Neutrophil (primary cell): ENCODE measurements around the gene EPN2.

Experiments used
- H3K27ac ChIP-seq: fragments of 200-600 bp; sonication (generic); 2 replicates; pipeline ENCODE4 v1.5.1; 2016; ENCODE audit warnings: mild to moderate bottlenecking, moderate library complexity
- H3K27me3 ChIP-seq: fragments of 200-600 bp; sonication (generic); 2 replicates; pipeline ENCODE4 v1.6.0; 2016; ENCODE audit warnings: mild to moderate bottlenecking
- H3K36me3 ChIP-seq: fragments of 200-600 bp; sonication (generic); 2 replicates; pipeline ENCODE4 v1.5.1; 2017
- H3K4me1 ChIP-seq, 2 experiments: fragments of 200-600 bp in 1 of 2; sonication (generic) in 1 of 2; 1 replicate in 1 of 2; 2 replicates in 1 of 2; pipeline versions ENCODE4 v1.5.1 to v1.6.1; 2013 to 2016; ENCODE audit warnings: low read depth in 1 of 2, low read length in 1 of 2, mild to moderate bottlenecking in 1 of 2, moderate library complexity in 1 of 2; ENCODE audit not compliant: control insufficient read depth in 1 of 2, insufficient read depth in 1 of 2
- H3K4me3 ChIP-seq, 2 experiments: fragments of 200-600 bp in 1 of 2; sonication (generic) in 1 of 2; 1 replicate in 1 of 2; 2 replicates in 1 of 2; pipeline ENCODE4 v1.5.1; 2013 to 2016; ENCODE audit warnings: low read depth in 1 of 2, low read length in 1 of 2, mild to moderate bottlenecking in 1 of 2, moderate library complexity in 1 of 2
- H3K9me3 ChIP-seq: fragments of 200-600 bp; sonication (generic); 2 replicates; pipeline ENCODE4 v1.5.1; 2016
- CTCF ChIP-seq: fragments of 200-600 bp; sonication (generic); IDR thresholded peaks from 2 replicates; pipeline ENCODE4 v1.5.1; 2016; ENCODE audit warnings: antibody characterized with exemption

Gene EPN2

DNA sequence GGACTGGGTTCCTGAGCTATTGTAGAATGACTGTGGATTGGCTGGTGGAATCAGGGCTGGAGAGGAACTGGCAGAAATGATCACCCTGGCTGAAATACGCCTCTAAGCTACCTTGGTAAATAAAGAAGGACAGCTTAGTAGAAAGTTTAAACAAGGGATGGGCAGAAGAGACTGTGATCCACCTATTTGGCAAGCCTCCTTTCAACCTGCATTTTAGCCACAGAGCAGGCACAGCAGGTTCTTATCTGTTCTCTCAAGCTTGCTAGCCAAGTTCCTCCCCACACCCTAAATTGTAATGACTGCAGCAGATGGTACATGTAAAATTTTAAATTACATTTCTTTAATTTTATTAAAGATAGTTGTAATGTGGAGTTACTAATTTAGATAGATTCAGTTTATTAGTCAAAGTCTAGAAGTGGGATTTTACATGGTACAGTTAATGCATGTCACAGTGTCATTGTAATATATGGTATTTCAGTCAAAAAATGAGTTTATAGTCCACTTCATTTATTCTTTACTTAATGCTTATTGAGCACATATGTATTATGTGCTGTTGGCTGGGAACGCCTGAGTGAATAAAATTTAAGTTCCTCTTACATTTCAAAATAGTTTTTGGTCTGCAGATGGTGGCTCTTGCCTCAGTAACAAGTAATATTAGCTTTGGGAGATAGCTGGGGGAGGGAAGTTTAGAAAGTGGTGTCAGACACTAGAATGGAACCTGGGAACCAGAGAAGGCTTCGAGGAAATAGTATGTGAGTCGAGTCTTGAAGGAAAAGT, 11.2 kb downstream of the EPN2 start:
- Histone ChIP-seq H3K27ac (no peak overlapping the region), H3K27me3 (peaks cover 66% of the 10 kb centered on the region), H3K4me1 (no peaks in the 10 kb centered on the region), H3K9me3 (no peaks in the 10 kb centered on the region), H3K4me3 (no peak overlapping the region), H3K36me3 (no peaks in the 10 kb centered on the region)
- no peak for TF ChIP-seq CTCF

GRCh38 chr17:19248928-19249574, 11.9 kb downstream of the EPN2 start:
- no peak overlapping the region for H3K4me3 ChIP-seq
- peaks cover 61% of the 10 kb centered on the region for H3K27me3 ChIP-seq
- no peak for TF ChIP-seq CTCF
- no peaks in the 10 kb centered on the region for H3K4me1 ChIP-seq
- H3K27ac ChIP-seq: no peak overlapping the region
- no peaks in the 10 kb centered on the region for H3K36me3 ChIP-seq
- H3K9me3 ChIP-seq: no peaks in the 10 kb centered on the region

- TF ChIP-seq CTCF: no peak
- Histone ChIP-seq H3K9me3 (no peaks in the 10 kb centered on the region), H3K27ac (no peak overlapping the region), H3K36me3 (no peaks in the 10 kb centered on the region), H3K27me3 (peaks cover 59% of the 10 kb centered on the region), H3K4me3 (no peak overlapping the region), H3K4me1 (no peaks in the 10 kb centered on the region)
These were observed 12.5 kb downstream of the EPN2 start for GRCh38 chr17:19249681-19250080.

DNA sequence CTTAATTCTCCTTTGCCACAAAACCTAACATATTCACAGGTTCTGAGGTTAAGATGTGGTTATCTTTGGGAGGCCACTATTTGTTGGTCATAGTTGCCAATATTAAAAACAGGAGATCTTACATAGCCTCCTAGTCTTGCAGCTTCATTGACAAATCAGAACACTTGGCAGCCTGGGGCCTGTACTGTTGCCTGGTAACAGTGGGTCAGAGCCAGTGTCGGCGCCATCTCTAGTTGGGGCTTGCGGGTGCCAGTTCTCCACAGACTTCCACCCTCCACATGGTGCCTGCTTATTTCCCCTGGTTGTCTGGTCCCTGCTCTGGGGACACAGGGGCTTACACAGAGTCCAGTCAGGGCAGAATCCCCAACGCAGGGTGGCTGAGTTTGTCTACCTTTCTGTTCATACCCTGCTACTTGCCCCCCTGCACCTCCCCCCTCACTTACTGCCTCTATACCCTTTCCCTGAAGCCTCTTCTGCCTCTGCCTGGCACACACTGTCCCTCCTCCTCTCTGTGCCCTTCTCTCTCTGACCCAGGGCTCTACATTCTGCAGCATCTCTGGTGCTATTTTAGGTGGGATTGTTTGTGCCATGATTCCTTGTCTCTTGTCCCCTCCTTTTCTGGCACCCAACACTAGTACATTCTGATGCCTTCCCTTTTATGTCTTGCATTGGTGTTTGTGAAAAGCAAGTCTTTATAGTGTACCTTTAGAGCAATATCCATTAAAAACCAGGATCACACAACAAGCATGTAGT, 13.4 kb downstream of the EPN2 start:
- H3K4me1 ChIP-seq: no peaks in the 10 kb centered on the region
- no peaks in the 10 kb centered on the region for H3K36me3 ChIP-seq
- H3K9me3 ChIP-seq: no peaks in the 10 kb centered on the region
- H3K27ac ChIP-seq: no peak overlapping the region
- peaks cover 55% of the 10 kb centered on the region for H3K27me3 ChIP-seq
- no peak overlapping the region for H3K4me3 ChIP-seq
- no peak for TF ChIP-seq CTCF

DNA sequence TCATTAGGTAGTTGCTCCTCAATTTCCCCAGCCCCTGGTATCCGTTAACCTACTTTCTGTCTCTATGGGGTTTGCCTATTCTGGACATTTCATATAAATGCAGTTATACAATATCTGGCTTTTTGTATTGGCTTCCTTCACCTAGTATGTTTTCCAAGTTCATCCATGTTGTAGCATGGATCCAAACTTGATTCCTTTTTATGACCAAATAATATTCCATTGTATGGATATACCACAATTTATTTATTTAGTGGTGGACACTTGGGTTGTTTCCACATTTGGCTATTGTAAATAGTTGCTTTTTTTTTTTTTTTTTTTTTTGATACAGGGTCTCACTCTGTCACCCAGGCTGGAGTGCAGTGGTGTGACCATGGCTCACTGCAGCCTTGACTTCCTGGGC, 15.9 kb downstream of the EPN2 start:
- no peaks in the 10 kb centered on the region for H3K4me1 ChIP-seq
- H3K9me3 ChIP-seq: no peaks in the 10 kb centered on the region
- no peak overlapping the region for H3K4me3 ChIP-seq
- no peak for TF ChIP-seq CTCF
- no peaks in the 10 kb centered on the region for H3K36me3 ChIP-seq
- H3K27ac ChIP-seq: no peak overlapping the region
- peaks cover 67% of the 10 kb centered on the region for H3K27me3 ChIP-seq
